ENCODE results near the gene GBP5. TPM values are rescaled to one million over a fixed set of nuclear protein-coding genes. Genes with fewer than 3 reads are reported as not detected.

GBP5 gene
- total RNA-seq, 1 donor = under 0.01 TPM

DNA sequence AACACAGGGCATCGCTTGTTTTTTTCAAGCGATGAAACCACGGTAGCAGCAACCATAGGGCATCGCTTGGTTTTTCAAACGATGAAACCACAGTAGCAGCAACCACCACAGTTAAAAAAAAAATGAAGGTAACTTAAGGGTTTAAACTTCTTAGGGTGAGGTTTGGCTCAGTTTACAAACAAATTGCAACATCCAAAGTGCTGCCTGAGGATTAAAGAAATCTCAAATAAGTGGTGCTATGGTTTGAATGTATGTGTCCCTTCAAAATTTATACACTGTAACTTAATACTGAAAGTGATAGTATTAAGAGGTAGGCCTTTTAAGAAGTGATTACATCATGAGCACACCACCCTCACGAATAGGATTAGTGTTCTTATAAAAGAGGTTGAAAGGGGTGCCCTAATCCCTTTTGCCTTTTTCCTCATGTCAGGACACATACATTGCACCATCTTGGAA lies 6.4 kb upstream of the GBP5 start:
- DNase-seq (ENCODE audit: low read depth) = no peak
- TF ChIP-seq, protein P1, sequence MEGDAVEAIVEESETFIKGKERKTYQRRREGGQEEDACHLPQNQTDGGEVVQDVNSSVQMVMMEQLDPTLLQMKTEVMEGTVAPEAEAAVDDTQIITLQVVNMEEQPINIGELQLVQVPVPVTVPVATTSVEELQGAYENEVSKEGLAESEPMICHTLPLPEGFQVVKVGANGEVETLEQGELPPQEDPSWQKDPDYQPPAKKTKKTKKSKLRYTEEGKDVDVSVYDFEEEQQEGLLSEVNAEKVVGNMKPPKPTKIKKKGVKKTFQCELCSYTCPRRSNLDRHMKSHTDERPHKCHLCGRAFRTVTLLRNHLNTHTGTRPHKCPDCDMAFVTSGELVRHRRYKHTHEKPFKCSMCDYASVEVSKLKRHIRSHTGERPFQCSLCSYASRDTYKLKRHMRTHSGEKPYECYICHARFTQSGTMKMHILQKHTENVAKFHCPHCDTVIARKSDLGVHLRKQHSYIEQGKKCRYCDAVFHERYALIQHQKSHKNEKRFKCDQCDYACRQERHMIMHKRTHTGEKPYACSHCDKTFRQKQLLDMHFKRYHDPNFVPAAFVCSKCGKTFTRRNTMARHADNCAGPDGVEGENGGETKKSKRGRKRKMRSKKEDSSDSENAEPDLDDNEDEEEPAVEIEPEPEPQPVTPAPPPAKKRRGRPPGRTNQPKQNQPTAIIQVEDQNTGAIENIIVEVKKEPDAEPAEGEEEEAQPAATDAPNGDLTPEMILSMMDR (IDR thresholded peaks at IDR 0.05; ENCODE audit: insufficient read depth, low read length) = no peak
- H3K4me3 ChIP-seq (ENCODE audit: low read depth, low read length) = no peak overlapping the region

DNA sequence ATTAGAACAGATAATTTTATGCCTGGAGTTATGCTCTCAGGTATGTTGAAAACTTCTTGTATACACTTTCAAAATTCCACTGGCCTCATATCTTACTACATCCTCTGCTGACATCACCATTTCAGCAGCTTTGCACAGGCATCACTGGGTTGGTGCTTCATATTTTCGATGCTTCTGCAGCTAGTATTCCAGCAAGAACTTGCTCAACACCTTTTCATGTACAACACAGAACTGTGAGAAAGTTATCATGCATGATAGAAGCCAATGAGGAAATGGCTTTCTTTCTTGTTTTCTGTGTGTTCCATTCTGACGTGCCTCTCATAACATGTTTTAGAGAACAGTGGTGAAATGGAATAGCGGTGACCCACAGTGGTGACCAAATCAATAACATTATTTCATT lies 5.1 kb upstream of the GBP5 start:
- H3K4me3 ChIP-seq (ENCODE audit: low read depth, low read length) = no peak overlapping the region
- TF ChIP-seq, protein P1 (IDR thresholded peaks at IDR 0.05; ENCODE audit: insufficient read depth, low read length) = no peak
- DNase-seq (ENCODE audit: low read depth) = no peak

DNA sequence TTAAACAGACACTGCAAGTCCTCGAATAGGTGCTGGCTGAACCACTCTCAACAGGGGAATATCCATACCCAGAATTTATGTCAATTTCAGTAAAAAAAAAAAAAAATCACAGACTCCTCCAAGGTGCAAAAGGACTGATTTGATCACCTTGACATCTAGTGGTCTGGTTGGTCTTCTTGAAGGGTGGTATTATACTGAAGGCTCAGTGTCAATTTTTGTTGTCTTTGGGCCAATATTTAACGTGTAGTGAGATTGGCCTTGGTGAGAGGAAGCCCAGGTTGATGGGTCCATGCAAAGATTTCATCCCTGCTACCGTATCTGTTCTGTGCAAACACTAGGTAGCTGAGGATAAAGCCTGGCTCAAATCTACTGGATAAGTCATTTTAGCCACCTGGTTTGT lies 4.0 kb upstream of the GBP5 start:
- peak; percentile 20 for DNase-seq (ENCODE audit: low read depth)
- TF ChIP-seq, protein P1 (IDR thresholded peaks at IDR 0.05; ENCODE audit: insufficient read depth, low read length) = no peak
- no peak overlapping the region for H3K4me3 ChIP-seq (ENCODE audit: low read depth, low read length)

GRCh38 chr1:89274411-89274857 lies 1.8 kb upstream of the GBP5 start:
- TF ChIP-seq, protein P1 (IDR thresholded peaks at IDR 0.05; ENCODE audit: insufficient read depth, low read length) = no peak
- H3K4me3 ChIP-seq (ENCODE audit: low read depth, low read length) = no peak overlapping the region
- peak; percentile 92 for DNase-seq (ENCODE audit: low read depth)

DNA sequence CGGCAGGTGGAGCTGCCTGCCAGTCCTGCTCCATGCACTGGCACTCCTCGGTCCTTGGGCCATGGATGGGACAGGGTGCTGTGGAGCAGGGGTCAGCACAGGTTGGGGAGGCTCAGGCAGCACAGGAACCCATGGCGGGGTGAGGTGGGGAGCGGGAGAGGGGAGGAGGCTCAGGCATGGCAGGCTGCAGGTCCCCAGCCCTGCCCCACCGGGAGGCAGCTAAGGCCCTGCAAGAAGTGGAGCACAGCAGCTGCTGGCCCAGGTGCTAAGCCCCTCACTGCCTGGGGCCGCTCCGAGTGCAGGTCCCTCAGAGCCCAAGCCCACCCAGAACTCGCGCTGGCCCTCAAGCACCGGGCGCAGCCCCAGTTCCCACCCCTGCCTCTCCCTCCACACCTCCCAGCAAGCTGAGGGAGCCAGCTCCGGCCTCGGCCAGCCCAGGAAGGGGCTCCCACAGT lies 691 bp upstream of the GBP5 start:
- no peak overlapping the region for H3K4me3 ChIP-seq (ENCODE audit: low read depth, low read length)
- DNase-seq (ENCODE audit: low read depth) = no peak
- TF ChIP-seq, protein P1 (IDR thresholded peaks at IDR 0.05; ENCODE audit: insufficient read depth, low read length) = no peak

DNA sequence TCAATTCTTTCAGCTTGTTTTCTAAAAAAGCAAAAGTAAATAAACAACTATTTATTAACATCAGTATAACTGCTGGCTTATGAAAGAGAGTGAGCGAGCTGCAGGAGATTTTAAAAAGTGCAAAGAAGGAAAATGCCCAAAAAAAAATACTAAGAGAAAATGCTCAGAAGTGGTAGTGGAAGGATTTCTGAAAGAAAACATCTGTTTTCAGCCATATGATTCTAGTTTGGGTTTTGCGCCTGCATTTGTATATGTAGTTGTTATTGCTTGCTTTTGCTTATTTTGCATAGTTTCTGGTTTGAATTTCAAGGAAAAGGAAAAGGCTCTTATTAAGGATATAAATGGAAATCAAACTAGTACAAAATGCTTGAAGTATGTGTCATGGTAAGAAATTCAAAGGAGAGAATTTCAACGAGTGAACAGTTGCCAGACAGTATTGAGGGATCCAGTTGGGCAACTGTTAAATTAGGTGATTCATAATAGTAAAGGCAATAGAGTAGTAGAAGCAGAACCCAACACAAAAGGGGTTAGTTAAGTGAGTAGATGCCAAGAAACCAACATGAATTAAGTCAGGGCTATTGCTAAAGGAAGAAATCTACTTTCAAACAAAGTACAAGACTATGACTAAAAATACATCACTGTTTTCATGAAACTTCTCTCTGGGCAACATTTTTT lies 1.2 kb downstream of the GBP5 start:
- TF ChIP-seq, protein P1 (IDR thresholded peaks at IDR 0.05; ENCODE audit: insufficient read depth, low read length) = no peak
- DNase-seq (ENCODE audit: low read depth) = peak; percentile 87
- H3K4me3 ChIP-seq (ENCODE audit: low read depth, low read length) = no peak overlapping the region
